B cell (primary cell): ENCODE data around the gene NRROS. TPM values are rescaled to one million over a fixed set of nuclear protein-coding genes. Genes with fewer than 3 reads are reported as not detected.

Source experiments
- ATAC-seq: fragments of 200-7000 bp; cut with Tn5 transposase; one replicate; pipeline ENCODE4 v1.10.0; 2021; ENCODE audit warnings: low read depth, mild to moderate bottlenecking, moderate number of reproducible peaks, moderate library complexity
- CTCF ChIA-PET: fragments of 350-600 bp; sonication (Branson Sonifier 250); formaldehyde crosslinking; loops from one replicate; lab custom pipeline; 2021; ENCODE audit warnings: antibody characterized with exemption, inconsistent platforms; lab: Charles Lee
- POLR2A ChIA-PET: fragments of 350-600 bp; sonication (Branson Sonifier 250); formaldehyde crosslinking; loops from one replicate; lab custom pipeline; 2021; ENCODE audit warnings: antibody characterized with exemption; lab: Charles Lee
- DNase-seq: peaks from one replicate; pipeline ENCODE4 v3.0.0; 2013
- H2AFZ ChIP-seq: 2 replicates; pipeline ENCODE4 v1.6.1; 2012; ENCODE audit warnings: mild to moderate bottlenecking, low read depth, low read length; ENCODE audit not compliant: insufficient read depth, poor library complexity, severe bottlenecking
- H3K27ac ChIP-seq, 2 donors: 1 replicate in 1 of 2; 2 replicates in 1 of 2; pipeline ENCODE4 v1.5.1; 2012 to 2013; ENCODE audit warnings: low read length in 2 of 2, mild to moderate bottlenecking in 2 of 2, moderate library complexity in 1 of 2
- H3K27me3 ChIP-seq, 4 experiments: fragments of 200-600 bp in 1 of 4; sonication (generic) in 1 of 4; replicated peaks in 1 of 4; 1 replicate in 2 of 4; 2 replicates in 2 of 4; pipeline versions ENCODE4 v1.6.1 to v1.7.0; 2013 to 2016; ENCODE audit warnings: low read length in 3 of 4, mild to moderate bottlenecking in 2 of 4, mixed read lengths in 1 of 4, moderate library complexity in 1 of 4; ENCODE audit not compliant: insufficient read depth in 4 of 4, control insufficient read depth in 3 of 4; ENCODE audit errors: control extremely low read depth in 1 of 4
- H3K36me3 ChIP-seq, 2 experiments: replicated peaks in 1 of 2; 1 replicate in 1 of 2; 2 replicates in 1 of 2; pipeline versions ENCODE4 v1.6.1 to v1.7.1; 2013; ENCODE audit warnings: low read length in 1 of 2; ENCODE audit not compliant: insufficient read depth in 2 of 2, control insufficient read depth in 1 of 2; ENCODE audit errors: control extremely low read depth in 1 of 2, extremely low read depth in 1 of 2
- H3K4me1 ChIP-seq, 2 donors: fragments of 200-600 bp in 1 of 2; sonication (generic) in 1 of 2; 1 replicate in 1 of 2; 2 replicates in 1 of 2; pipeline versions ENCODE4 v1.5.1 to v1.6.1; 2013 to 2017; ENCODE audit warnings: low read length in 2 of 2; ENCODE audit not compliant: control insufficient read depth in 2 of 2, insufficient read depth in 2 of 2
- H3K4me2 ChIP-seq: replicated peaks from 2 replicates; pipeline ENCODE3; 2012; ENCODE audit warnings: mild to moderate bottlenecking, low read depth, low read length; ENCODE audit not compliant: poor library complexity, severe bottlenecking
- H3K4me3 ChIP-seq, 5 experiments: fragments of 200-600 bp in 1 of 5; sonication (generic) in 1 of 5; 1 replicate in 3 of 5; 2 replicates in 2 of 5; pipeline versions ENCODE4 v1.5.1 to v1.7.0; 2011 to 2016; ENCODE audit warnings: low read length in 4 of 5, mild to moderate bottlenecking in 4 of 5, low read depth in 2 of 5, control low read depth in 1 of 5, moderate library complexity in 1 of 5; ENCODE audit not compliant: insufficient read depth in 1 of 5; ENCODE audit errors: control extremely low read depth in 1 of 5, extremely low read depth in 1 of 5
- H3K79me2 ChIP-seq: fragments of 200-600 bp; sonication (generic); one replicate; pipeline ENCODE4 v1.6.0; 2016; ENCODE audit warnings: low read length; ENCODE audit not compliant: control insufficient read depth, insufficient read depth
- H3K9ac ChIP-seq: fragments of 200-600 bp; sonication (generic); 2 replicates; pipeline ENCODE4 v1.6.1; 2017; ENCODE audit warnings: mild to moderate bottlenecking, low read length, moderate library complexity
- H3K9me3 ChIP-seq, 3 donors: one replicate each; pipeline versions ENCODE4 v1.6.1 to v1.7.1; 2013; ENCODE audit warnings: low read length in 2 of 3; ENCODE audit not compliant: control insufficient read depth in 2 of 3, insufficient read depth in 1 of 3; ENCODE audit errors: control extremely low read depth in 1 of 3
- H4K20me1 ChIP-seq: 2 replicates; pipeline ENCODE4 v1.6.0; 2012; ENCODE audit warnings: mild to moderate bottlenecking, low read length; ENCODE audit not compliant: insufficient read depth, control insufficient read depth, poor library complexity, severe bottlenecking
- H3K27ac Mint-ChIP-seq: one replicate; pipeline ENCODE4 v1.8.0; 2021; ENCODE audit warnings: mixed read lengths
- H3K27me3 Mint-ChIP-seq: one replicate; pipeline ENCODE4 v1.8.0; 2021; ENCODE audit warnings: mixed read lengths
- H3K4me1 Mint-ChIP-seq: one replicate; pipeline ENCODE4 v1.8.0; 2021; ENCODE audit warnings: mixed read lengths
- H3K4me3 Mint-ChIP-seq: one replicate; pipeline ENCODE4 v1.8.0; 2021; ENCODE audit warnings: mixed read lengths
- H3K9me3 Mint-ChIP-seq: one replicate; pipeline ENCODE4 v1.8.0; 2022; ENCODE audit warnings: mixed read lengths; ENCODE audit not compliant: insufficient read depth
- CTCF ChIP-seq: fragments of 200-600 bp; IDR thresholded peaks from one replicate; pipeline ENCODE4 v1.8.0; 2022; ENCODE audit warnings: antibody characterized with exemption, mild to moderate bottlenecking
- EZH2 ChIP-seq: IDR thresholded peaks from 2 replicates; pipeline ENCODE4 v1.6.1; 2012; ENCODE audit warnings: borderline replicate concordance, low read depth, mild to moderate bottlenecking, moderate library complexity, low read length; ENCODE audit not compliant: insufficient read depth, poor library complexity, severe bottlenecking
- WGBS: methylation state at CpG from one replicate; pipeline ENCODE4 v1.1.5; 2013; ENCODE audit warnings: missing lambda C conversion rate; ENCODE audit not compliant: insufficient coverage; 5-methylcytosine and 5-hydroxymethylcytosine counted together
- intact Hi-C: fragments of 100-400 bp; cut with micrococcal nuclease; formaldehyde crosslinking; loops from one replicate; pipeline ENCODE4 v1.10.0; 2022
- polyA plus RNA-seq: library from polyadenylated mRNA; depleted of rRNA; stranded (reverse); fragments of >200 nt; gene quantifications from 2 replicates; pipeline ENCODE4 v1.2.3, GENCODE V29; 2012
- total RNA-seq, 2 donors: library from RNA; stranded (reverse); fragments of 120-200 nt in 1 of 2; gene quantifications; 1 replicate in 1 of 2; 2 replicates in 1 of 2; pipeline versions ENCODE4 v1.2.3 to v1.2.4, GENCODE V29; 2013 to 2022

NRROS gene
- total and polyA plus RNA-seq, 2 donors (not counting 1 experiment from before 2014, with no cell fraction given): 40.1 to 87.9 TPM

DNA sequence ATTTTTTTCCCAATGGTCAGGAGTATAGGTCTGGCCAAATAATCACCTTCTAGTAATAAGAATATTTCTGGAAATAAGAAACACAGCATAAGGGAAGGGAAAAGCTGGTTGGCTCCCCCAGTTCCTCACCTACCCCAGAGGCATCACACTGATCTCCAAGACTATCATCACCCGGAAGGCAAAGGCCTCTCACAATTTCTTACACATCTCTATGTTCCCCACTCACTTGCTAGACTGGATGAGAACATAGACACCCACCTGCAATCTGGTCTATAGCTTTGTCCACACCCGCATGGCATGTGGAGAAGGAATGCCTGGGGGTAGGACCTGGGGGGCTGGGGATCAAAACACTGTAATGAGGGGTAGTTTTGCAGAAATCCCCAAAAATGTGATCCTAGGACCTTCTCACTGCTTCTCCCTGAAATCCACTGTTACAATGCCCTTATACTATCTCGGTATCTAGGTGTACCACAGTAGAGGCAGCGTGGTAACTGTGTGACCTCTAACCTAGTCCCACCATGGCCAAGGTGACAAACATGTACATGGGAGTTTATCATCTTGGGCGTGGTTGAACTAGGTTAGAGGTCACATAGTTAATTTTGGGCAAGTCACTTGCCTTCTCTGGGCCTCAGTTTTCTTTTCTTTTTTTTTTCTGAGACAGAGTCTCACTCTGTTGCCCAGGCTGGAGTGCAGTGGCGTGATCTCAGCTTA is 29.5 kb upstream of the NRROS start:
- H3K27me3 ChIP-seq: no peaks in the 10 kb centered on the region
- Mint-ChIP-seq H3K27ac (peak overlapping the region; percentile 86), H3K9me3 (no peaks in the 10 kb centered on the region), H3K27me3 (no peaks in the 10 kb centered on the region), H3K4me1 (peaks cover 11% of the 10 kb centered on the region), H3K4me3 (peak overlapping the region; percentile 70)
- TF ChIP-seq EZH2 (no peak), CTCF (no peak)
- no peaks in the 10 kb centered on the region for H3K36me3 ChIP-seq
- H4K20me1 ChIP-seq: no peaks in the 10 kb centered on the region
- intact Hi-C loops: loop anchor here (1.0 to 10.0 kb wide), 10 partner anchors 14 to 361 kb away; partner anchors contain the start of genes FBXO45, NRROS and WDR53
- no peaks in the 10 kb centered on the region for H3K79me2 ChIP-seq
- H3K27ac ChIP-seq: peak overlapping the region in 1 of 2 donors; percentile 15
- H2AFZ ChIP-seq: peak overlapping the region; percentile 4
- ATAC-seq: peak; percentile 5
- no peak for DNase-seq
- peak overlapping the region in 2 of 5 experiments; percentile 5 to 11 for H3K4me3 ChIP-seq
- peak overlapping the region; percentile 2 for H3K9ac ChIP-seq
- H3K9me3 ChIP-seq: peaks cover 0 to 6% (median 0%) of the 10 kb centered on the region in 3 donors
- peaks cover 8 to 12% of the 10 kb centered on the region in 2 donors for H3K4me1 ChIP-seq
- POLR2A ChIA-PET: interaction anchor here (0.9 to 2.2 kb wide), 4 partner anchors 30 to 332 kb away, joined by 4 to 15 read pairs (median 9); partner anchors contain the start of genes NCBP2 and NRROS
- WGBS: 100% methylated on average over 1 of the region's 6 CpGs
- peak overlapping the region; percentile 65 for H3K4me2 ChIP-seq
- CTCF ChIA-PET: interaction anchor here (0.6 to 10.0 kb wide), 42 partner anchors 7 to 359 kb away, joined by 3 to 259 read pairs (median 6); partner anchors contain the start of genes CEP19, NCBP2, NRROS and PAK2
